ENCODE measurements around the gene MCTP1.

MCTP1 gene

DNA sequence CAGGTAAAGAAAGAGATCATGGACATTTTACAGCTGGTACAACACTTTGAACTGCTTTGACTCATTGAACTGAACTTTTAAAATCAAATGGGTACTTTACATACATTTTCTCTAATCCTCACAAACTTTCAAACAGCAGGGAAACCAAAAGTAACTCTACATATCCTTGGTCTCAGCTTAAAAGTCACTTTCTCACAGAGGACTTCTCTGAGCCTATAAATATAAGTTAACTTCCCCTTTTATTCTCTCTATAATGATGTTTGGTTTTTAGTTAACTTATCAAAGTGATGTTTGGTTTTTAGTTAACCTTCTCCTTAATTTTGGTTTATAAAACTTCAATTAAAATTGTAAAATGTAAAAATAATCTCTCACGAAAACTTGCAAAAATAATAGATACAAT, 209.8 kb downstream of the MCTP1 start:
- DNase-seq (ENCODE audit: low read depth, low spot score): no peak

- DNase-seq (ENCODE audit: low read depth, low spot score): no peak
Observed at GRCh38 chr5:95072281-95072680, 212.6 kb downstream of the MCTP1 start.

- DNase-seq (ENCODE audit: low read depth, low spot score): no peak
Observed at GRCh38 chr5:95070866-95071265, 214.0 kb downstream of the MCTP1 start.

DNA sequence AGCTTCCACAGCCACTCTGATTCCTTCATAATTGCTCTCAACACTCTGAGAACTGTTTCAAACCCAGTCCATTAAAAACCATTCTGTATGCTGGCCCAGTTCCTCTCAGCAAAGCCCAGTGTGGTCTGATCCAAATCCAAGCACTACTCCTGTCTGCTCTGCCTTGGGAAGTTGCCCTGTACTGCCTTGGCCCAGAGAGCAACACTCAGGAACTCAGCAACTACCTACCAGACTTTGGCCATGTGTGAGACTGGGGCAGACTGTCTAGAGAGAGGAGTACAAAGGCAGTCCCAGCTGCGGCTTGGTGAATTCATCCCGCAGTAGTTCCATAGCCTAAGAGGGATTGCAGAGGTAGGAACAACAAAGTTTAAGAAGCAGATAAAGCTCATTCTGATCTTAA, 214.4 kb downstream of the MCTP1 start:
- no peak for DNase-seq (ENCODE audit: low read depth, low spot score)

GRCh38 chr5:95069948-95070347, 214.9 kb downstream of the MCTP1 start:
- DNase-seq (ENCODE audit: low read depth, low spot score): no peak

DNA sequence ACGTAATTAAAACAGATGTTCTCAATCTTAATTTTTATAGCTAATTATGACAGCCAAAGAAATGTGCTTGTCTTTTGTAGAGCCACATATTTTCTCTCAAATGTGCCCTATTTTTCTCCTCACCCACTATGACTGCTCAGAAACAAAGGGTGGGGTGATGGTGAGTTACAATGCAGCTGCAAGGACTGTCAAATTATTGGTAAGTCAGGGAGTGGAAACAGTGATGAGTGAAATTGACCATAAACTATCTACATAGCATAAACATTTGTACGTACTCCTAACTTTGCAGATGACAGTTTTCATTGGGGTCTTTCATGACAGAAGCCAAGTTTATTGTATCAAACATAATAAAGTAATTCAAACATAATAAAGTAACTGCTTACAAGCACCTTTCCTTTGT, 215.9 kb downstream of the MCTP1 start:
- no peak for DNase-seq (ENCODE audit: low read depth, low spot score)

- no peak for DNase-seq (ENCODE audit: low read depth, low spot score)
Observed at GRCh38 chr5:95068289-95068910, 216.5 kb downstream of the MCTP1 start.

- no peak for DNase-seq (ENCODE audit: low read depth, low spot score)
Observed at GRCh38 chr5:95066048-95066447, 218.8 kb downstream of the MCTP1 start.

GRCh38 chr5:95063492-95063891, 221.4 kb downstream of the MCTP1 start:
- no peak for DNase-seq (ENCODE audit: low read depth, low spot score)

- DNase-seq (ENCODE audit: low read depth, low spot score): no peak
Observed at GRCh38 chr5:95060098-95060497, 224.8 kb downstream of the MCTP1 start.

- DNase-seq (ENCODE audit: low read depth, low spot score): no peak
Observed at GRCh38 chr5:95059636-95060035, 225.3 kb downstream of the MCTP1 start.

DNA sequence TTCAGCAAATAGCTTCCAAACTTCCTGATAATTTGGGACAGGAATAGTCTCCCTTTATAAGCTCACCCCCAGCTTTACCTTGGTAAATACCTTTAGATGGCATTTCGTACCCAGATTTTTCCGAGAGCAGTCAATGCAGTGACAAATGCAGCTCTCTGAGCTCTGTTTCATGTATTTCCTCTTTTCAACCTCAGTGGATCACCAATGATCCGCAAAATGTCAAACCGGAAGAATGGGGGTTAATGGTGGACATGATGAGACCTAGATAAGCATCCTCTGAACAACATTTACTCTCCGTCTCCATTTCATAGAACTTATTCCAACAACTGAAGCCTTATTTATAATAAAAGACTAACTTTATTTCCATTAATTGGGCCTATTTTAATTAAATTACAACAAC, 227.3 kb downstream of the MCTP1 start:
- no peak for DNase-seq (ENCODE audit: low read depth, low spot score)

GRCh38 chr5:95053253-95053652, 231.6 kb downstream of the MCTP1 start:
- DNase-seq (ENCODE audit: low read depth, low spot score): no peak

DNA sequence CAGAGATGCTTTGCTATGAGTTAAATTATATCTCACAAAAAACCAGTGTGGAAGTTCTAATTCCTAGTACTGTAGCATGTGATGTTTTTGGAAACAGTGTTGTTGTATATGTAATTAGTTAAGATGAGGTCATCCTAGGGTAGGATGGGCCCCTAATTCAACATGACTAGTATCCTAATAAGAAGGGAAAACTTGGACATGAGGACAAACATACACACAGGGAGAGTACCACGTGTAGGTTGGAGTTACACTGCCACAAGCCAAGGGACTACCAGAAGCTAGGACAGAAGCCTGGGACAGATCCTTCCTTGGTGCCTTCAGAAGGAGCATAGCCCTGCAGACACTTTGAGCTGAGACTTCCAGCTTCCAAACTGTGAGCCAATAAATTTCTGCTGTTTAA, 234.2 kb downstream of the MCTP1 start:
- DNase-seq (ENCODE audit: low read depth, low spot score): no peak

DNA sequence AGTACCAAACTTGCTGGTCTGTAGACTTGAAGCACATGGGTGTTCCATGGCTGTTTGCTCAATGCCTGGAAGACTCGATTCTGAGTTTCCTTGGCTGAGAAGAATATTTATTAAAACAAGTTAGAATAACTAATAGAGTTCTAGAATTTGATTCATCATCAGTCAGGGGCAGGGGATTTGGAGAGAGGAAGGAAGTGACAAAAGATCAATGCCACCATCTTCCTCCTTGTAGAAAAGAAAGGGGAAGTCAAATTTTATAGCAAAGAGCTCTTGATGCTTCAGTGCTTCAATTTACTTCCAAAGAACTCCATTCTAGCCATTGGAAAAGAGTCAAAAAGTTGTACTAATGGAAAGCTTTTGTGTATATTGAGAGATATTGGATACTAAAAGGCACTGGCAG, 236.3 kb downstream of the MCTP1 start:
- DNase-seq (ENCODE audit: low read depth, low spot score): no peak

DNA sequence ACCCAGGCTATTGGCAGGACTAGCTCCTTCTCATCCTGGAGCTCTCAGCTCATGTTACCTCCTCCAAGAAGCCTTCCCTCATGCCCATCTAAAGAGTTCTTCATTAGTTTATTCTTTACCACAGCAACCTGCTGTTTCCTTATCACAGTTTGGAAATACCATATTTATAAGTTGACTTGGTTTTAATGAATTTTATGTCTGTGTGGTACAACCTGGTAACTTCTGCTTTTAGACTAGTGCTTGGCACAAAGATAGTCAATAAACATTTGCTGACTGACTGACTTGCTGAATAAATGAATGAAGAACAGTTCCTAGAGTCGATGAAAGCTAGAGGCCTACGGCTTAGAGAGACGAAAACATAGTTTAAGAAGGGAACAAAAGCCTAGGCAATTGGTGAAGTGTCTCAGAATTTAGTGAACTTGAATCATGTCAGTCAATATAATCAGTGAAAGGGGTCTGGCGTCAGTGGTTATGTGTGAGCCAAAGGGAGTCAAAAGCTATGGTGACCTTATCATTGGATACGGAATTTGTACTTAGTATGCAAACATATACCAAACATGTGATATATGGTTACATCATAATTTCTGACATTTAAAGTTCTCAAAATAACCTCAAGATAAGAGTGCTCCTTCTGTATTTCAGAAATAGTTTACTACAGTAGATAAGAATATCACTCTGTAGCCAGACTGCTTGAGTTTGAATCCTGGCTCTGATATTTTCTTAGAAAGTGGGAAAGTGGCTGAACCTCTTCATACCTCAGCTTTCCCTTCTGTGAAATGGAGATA, 239.5 kb downstream of the MCTP1 start:
- DNase-seq (ENCODE audit: low read depth, low spot score): no peak

DNA sequence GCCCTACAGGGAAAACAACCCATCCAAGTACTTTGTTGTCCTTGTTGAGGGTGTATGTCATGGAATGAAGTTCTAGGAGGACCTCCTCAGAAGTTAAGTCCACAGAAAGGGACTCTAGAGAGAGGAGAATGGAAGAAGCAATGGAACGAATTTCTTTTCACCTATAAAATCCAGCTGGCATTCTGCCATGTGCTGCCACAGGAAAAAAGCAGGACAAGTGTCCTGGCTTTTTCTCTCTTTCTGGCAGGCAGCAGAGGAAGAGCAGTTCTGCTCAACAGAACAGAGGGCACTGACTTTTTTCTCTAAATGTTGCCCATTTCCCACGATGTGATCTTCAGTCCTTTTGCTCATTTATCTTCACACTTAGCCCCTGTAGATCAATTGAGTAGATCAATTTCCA, 240.8 kb downstream of the MCTP1 start:
- no peak for DNase-seq (ENCODE audit: low read depth, low spot score)

DNA sequence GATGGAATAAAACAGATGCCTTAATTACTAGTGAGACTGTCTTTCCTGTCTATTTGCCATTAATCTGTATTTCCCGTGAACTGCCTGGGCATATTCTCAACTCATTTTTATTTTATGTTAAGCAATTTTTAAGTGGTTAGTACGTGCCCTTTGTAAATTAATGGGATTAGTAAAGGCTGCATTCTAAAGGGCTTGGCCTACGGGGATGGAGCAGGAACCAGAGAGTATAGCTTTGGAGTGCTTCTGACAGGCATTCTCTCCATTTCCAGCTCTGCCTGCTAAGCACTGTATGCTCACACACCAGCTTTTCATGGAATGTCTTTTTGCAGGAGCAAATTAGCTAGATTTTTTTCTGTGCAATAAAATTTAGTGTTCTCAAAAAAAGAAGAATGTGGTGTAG, 241.2 kb downstream of the MCTP1 start:
- DNase-seq (ENCODE audit: low read depth, low spot score): no peak

DNA sequence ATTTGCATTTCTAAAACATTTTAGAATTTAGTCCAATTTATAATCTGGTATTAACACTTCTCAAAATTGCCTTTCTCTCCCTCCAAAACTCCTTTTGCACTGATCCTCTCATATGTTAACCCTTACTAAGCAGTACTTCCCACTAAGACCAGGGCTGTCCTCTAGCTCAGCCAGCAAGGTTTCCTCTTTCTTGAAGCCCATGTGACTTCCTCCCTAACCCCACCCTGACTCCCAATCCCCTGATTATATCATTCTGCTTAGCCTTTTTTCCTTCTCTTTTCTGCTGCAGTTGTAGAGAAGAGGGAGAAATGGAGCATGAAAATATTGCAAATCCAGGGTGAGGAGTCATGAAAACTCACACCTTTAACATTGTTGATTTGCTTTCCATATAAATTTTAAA, 241.7 kb downstream of the MCTP1 start:
- DNase-seq (ENCODE audit: low read depth, low spot score): no peak

DNA sequence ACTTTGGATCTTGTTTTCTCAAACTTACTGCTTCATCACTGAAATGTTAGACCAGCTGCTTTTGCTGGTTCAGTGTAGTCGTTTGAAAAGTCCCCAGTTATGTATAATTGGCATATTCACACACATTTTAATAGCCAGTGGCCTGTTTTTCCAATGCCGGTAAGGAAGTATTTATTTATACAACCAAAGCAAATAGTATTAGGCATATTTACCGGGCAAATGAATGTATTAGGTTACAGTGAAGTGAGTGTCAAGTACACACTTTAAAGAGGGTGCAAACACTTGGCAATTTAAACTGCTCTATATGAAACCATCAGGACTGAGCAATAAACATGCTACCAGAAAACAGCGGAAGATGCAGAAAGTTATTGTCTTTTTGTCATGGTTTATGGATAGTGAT, 242.9 kb downstream of the MCTP1 start:
- DNase-seq (ENCODE audit: low read depth, low spot score): no peak

DNA sequence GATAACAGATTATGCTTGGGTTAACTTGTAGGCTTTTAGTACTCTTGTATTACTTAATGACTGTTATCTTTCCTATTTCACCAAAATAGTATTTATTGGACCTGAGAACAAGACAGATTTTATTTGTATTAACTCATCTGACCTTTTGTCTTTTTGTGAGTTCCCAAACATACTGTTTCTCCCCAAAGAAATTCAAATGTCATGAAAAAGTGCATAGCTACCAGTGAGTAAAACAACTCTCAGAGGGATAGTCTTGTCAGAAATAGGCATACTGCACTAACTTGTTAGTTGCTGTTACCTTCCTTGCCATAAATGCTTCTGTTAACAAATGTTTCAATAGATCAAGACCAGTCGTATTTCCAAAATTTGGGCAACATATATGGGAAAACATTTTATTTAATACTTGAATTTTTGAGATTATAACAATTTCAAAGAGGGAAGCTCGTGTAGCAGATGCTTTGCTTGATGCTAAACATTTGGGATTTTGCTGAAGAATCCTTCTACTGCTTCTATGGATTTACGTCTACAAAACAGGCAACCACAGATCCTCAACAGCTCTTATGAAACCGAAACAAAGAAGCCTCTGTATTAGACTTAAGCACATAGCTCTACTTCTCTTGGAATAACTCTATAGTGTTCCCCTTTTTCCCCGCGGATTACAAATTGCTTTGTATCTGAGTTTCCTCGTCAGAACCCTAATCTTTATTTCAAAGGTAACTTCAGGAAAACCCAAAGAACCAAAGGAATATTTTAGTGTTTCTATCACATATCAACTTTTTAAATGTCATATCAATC, 248.8 kb downstream of the MCTP1 start:
- no peak for DNase-seq (ENCODE audit: low read depth, low spot score)

GRCh38 chr5:95032801-95033200, 252.1 kb downstream of the MCTP1 start:
- no peak for DNase-seq (ENCODE audit: low read depth, low spot score)

All from smooth muscle cell of the brain vasculature (primary cell).